HUES64 (cell line): ENCODE data around the gene OTUD3.

Experiments used
- H3K27ac ChIP-seq: 2 replicates; pipeline ENCODE4 v1.7.0; 2013; ENCODE audit warnings: low read depth, low read length, inconsistent platforms
- H3K27me3 ChIP-seq: 2 replicates; pipeline ENCODE4 v1.6.1; 2013; ENCODE audit warnings: mild to moderate bottlenecking, low read length; ENCODE audit not compliant: insufficient read depth
- H3K36me3 ChIP-seq: 2 replicates; pipeline ENCODE4 v1.6.1; 2013; ENCODE audit warnings: mild to moderate bottlenecking, low read length; ENCODE audit not compliant: insufficient read depth
- H3K4me1 ChIP-seq: 2 replicates; pipeline ENCODE4 v1.6.1; 2013; ENCODE audit warnings: mild to moderate bottlenecking, low read length, moderate library complexity; ENCODE audit not compliant: insufficient read depth
- H3K4me3 ChIP-seq: 2 replicates; pipeline ENCODE4 v1.5.1; 2013; ENCODE audit warnings: mild to moderate bottlenecking, low read length, moderate library complexity
- H3K9ac ChIP-seq: 2 replicates; pipeline ENCODE4 v1.6.1; 2013; ENCODE audit warnings: mild to moderate bottlenecking, low read depth, low read length
- H3K9me3 ChIP-seq: 2 replicates; pipeline ENCODE4 v1.6.1; 2013; ENCODE audit warnings: low read depth, low read length; ENCODE audit not compliant: insufficient read depth
- WGBS: fragments of 150-250, 120-280 bp; methylation state at CpG from one replicate; pipeline ENCODE4 v1.1.7; 2013; ENCODE audit warnings: missing lambda C conversion rate; 5-methylcytosine and 5-hydroxymethylcytosine counted together

Gene OTUD3

GRCh38 chr1:19852036-19852435 lies 30.2 kb upstream of the OTUD3 start:
- 90% methylated on average over 1 of the region's 1 CpG for WGBS
- Histone ChIP-seq H3K27ac (no peak overlapping the region), H3K9ac (no peak overlapping the region), H3K36me3 (no peaks in the 10 kb centered on the region), H3K9me3 (no peaks in the 10 kb centered on the region), H3K4me3 (no peak overlapping the region), H3K4me1 (peaks cover 9% of the 10 kb centered on the region; the same call in 1 of the 2 replicates), H3K27me3 (no peaks in the 10 kb centered on the region)

GRCh38 chr1:19854866-19855265 lies 27.3 kb upstream of the OTUD3 start:
- Histone ChIP-seq H3K9me3 (no peaks in the 10 kb centered on the region), H3K4me1 (peaks cover 8% of the 10 kb centered on the region; the same call in 1 of the 2 replicates), H3K4me3 (no peak overlapping the region), H3K27me3 (no peaks in the 10 kb centered on the region), H3K9ac (no peak overlapping the region), H3K36me3 (no peaks in the 10 kb centered on the region), H3K27ac (no peak overlapping the region)

GRCh38 chr1:19858893-19859292 lies 23.3 kb upstream of the OTUD3 start:
- Histone ChIP-seq H3K27ac (no peak overlapping the region), H3K9me3 (0 out of 2 replicates have a peak, but pooled peaks cover 4% of the 10 kb centered on the region), H3K9ac (no peak overlapping the region), H3K4me3 (no peak overlapping the region), H3K4me1 (no peaks in the 10 kb centered on the region; the same call in 1 of the 2 replicates), H3K36me3 (no peaks in the 10 kb centered on the region), H3K27me3 (no peaks in the 10 kb centered on the region)
- WGBS = 69% methylated on average over 5 of the region's 5 CpGs

GRCh38 chr1:19859876-19860275 lies 22.3 kb upstream of the OTUD3 start:
- Histone ChIP-seq H3K4me3 (no peak overlapping the region), H3K36me3 (no peaks in the 10 kb centered on the region), H3K9ac (no peak overlapping the region), H3K4me1 (no peaks in the 10 kb centered on the region; the same call in 1 of the 2 replicates), H3K9me3 (0 out of 2 replicates have a peak, but pooled peaks cover 4% of the 10 kb centered on the region), H3K27ac (no peak overlapping the region), H3K27me3 (no peaks in the 10 kb centered on the region)
- WGBS = 96% methylated on average over 2 of the region's 2 CpGs

GRCh38 chr1:19860418-19860817 lies 21.8 kb upstream of the OTUD3 start:
- WGBS = 81% methylated on average over 2 of the region's 2 CpGs
- Histone ChIP-seq H3K4me1 (no peaks in the 10 kb centered on the region; the same call in 1 of the 2 replicates), H3K36me3 (no peaks in the 10 kb centered on the region), H3K4me3 (no peak overlapping the region), H3K9me3 (0 out of 2 replicates have a peak, but pooled peaks cover 4% of the 10 kb centered on the region), H3K9ac (no peak overlapping the region), H3K27me3 (0 out of 2 replicates have a peak, but pooled peaks cover 2% of the 10 kb centered on the region), H3K27ac (no peak overlapping the region)

GRCh38 chr1:19861034-19861433 lies 21.2 kb upstream of the OTUD3 start:
- Histone ChIP-seq H3K9ac (no peak overlapping the region), H3K9me3 (0 out of 2 replicates have a peak, but pooled peaks cover 4% of the 10 kb centered on the region), H3K36me3 (no peaks in the 10 kb centered on the region), H3K4me1 (no peaks in the 10 kb centered on the region; the same call in 1 of the 2 replicates), H3K4me3 (no peak overlapping the region), H3K27ac (no peak overlapping the region), H3K27me3 (0 out of 2 replicates have a peak, but pooled peaks cover 2% of the 10 kb centered on the region)
- 72% methylated on average over 2 of the region's 2 CpGs for WGBS

- Histone ChIP-seq H3K36me3 (no peaks in the 10 kb centered on the region), H3K9ac (no peak overlapping the region), H3K4me1 (peaks cover 3% of the 10 kb centered on the region; the same call in 1 of the 2 replicates), H3K27ac (no peak overlapping the region), H3K27me3 (0 out of 2 replicates have a peak, but pooled peaks cover 2% of the 10 kb centered on the region), H3K4me3 (no peak overlapping the region), H3K9me3 (0 out of 2 replicates have a peak, but pooled peaks cover 4% of the 10 kb centered on the region)
- WGBS = 86% methylated on average over 1 of the region's 1 CpG
Observed at GRCh38 chr1:19861842-19862530, 20.2 kb upstream of the OTUD3 start.

GRCh38 chr1:19862944-19863343 lies 19.3 kb upstream of the OTUD3 start:
- H3K4me3 ChIP-seq = no peak overlapping the region
- no peak overlapping the region for H3K9ac ChIP-seq
- WGBS = 85% methylated on average over 3 of the region's 3 CpGs
- H3K36me3 ChIP-seq = no peaks in the 10 kb centered on the region
- H3K9me3 ChIP-seq = 0 out of 2 replicates have a peak, but pooled peaks cover 4% of the 10 kb centered on the region
- H3K4me1 ChIP-seq = peaks cover 4% of the 10 kb centered on the region; the same call in 1 of the 2 replicates
- H3K27ac ChIP-seq = no peak overlapping the region
- H3K27me3 ChIP-seq = 0 out of 2 replicates have a peak, but pooled peaks cover 2% of the 10 kb centered on the region

GRCh38 chr1:19864570-19865160 lies 17.5 kb upstream of the OTUD3 start:
- H3K4me1 ChIP-seq = peaks cover 4% of the 10 kb centered on the region; the same call in 1 of the 2 replicates
- 0 out of 2 replicates have a peak, but pooled peaks cover 4% of the 10 kb centered on the region for H3K9me3 ChIP-seq
- H3K27ac ChIP-seq = no peak overlapping the region
- no peak overlapping the region for H3K4me3 ChIP-seq
- WGBS = 95% methylated on average over 1 of the region's 1 CpG
- H3K36me3 ChIP-seq = no peaks in the 10 kb centered on the region
- 0 out of 2 replicates have a peak, but pooled peaks cover 7% of the 10 kb centered on the region for H3K27me3 ChIP-seq
- H3K9ac ChIP-seq = no peak overlapping the region

GRCh38 chr1:19866029-19866428 lies 16.2 kb upstream of the OTUD3 start:
- Histone ChIP-seq H3K36me3 (no peaks in the 10 kb centered on the region), H3K27me3 (0 out of 2 replicates have a peak, but pooled peaks cover 7% of the 10 kb centered on the region), H3K4me3 (no peak overlapping the region), H3K9ac (no peak overlapping the region), H3K9me3 (0 out of 2 replicates have a peak, but pooled peaks cover 4% of the 10 kb centered on the region), H3K27ac (no peak overlapping the region), H3K4me1 (peaks cover 4% of the 10 kb centered on the region; the same call in 1 of the 2 replicates)
- 88% methylated on average over 1 of the region's 1 CpG for WGBS

- H3K4me1 ChIP-seq = 0 out of 2 replicates have a peak, but pooled peaks cover 4% of the 10 kb centered on the region
- 0 out of 2 replicates have a peak, but pooled peaks cover 4% of the 10 kb centered on the region for H3K9me3 ChIP-seq
- no peak overlapping the region for H3K4me3 ChIP-seq
- WGBS = 100% methylated on average over 1 of the region's 1 CpG
- H3K27me3 ChIP-seq = 0 out of 2 replicates have a peak, but pooled peaks cover 7% of the 10 kb centered on the region
- H3K36me3 ChIP-seq = no peaks in the 10 kb centered on the region
- H3K9ac ChIP-seq = no peak overlapping the region
- no peak overlapping the region for H3K27ac ChIP-seq
Observed at GRCh38 chr1:19866758-19867157, 15.4 kb upstream of the OTUD3 start.
